ENCODE data around the gene KCNAB1.
"Not testable (repeated sequence)": the region's sequence is repeated elsewhere in the genome, so short reads cannot be mapped to it uniquely, and the experiment has no call there.

KCNAB1 gene

GRCh38 chr3:156271995-156272719 lies 151.8 kb downstream of the KCNAB1 start:
- Histone ChIP-seq H3K9ac (ENCODE audit: low read depth, low read length) (no peak overlapping the region), H3K36me3 (ENCODE audit: insufficient read depth, low read length) (no peaks in the 10 kb centered on the region), H3K9me3 (ENCODE audit: control insufficient read depth, insufficient read depth, low read length) (no peaks in the 10 kb centered on the region), H3K4me1 (ENCODE audit: insufficient read depth, low read length) (no peaks in the 10 kb centered on the region)

DNA sequence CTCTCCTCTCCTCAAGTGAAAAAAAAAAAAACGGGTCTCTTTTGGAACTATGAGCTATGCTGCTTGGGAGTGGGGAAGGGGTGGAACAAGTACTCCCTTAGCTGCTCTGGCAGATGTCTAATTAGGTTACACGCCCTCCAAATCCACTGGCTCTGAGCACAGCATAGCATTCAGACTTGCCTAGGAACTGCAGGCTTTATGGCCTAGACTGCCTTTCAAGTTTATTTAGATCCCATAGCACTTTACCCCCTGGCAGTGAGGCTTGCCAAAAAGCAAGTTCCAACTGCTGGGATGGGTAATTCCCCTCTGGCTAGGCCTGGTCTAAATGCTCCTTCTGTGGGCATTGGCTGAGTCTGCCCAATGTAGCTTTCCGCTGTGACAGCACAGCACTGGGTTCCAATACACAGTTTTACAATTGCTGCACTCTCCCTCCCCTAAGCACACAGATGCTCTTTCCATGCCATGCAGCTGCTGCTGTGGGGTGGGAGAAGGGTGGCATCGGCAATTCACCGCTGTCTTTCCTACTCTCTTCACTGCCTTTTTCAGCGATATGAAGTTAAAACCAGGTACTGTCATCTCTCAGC lies 152.8 kb downstream of the KCNAB1 start:
- H3K9ac ChIP-seq (ENCODE audit: low read depth, low read length): no peak overlapping the region
- H3K36me3 ChIP-seq (ENCODE audit: insufficient read depth, low read length): no peaks in the 10 kb centered on the region
- H3K4me1 ChIP-seq (ENCODE audit: insufficient read depth, low read length): no peaks in the 10 kb centered on the region
- H3K9me3 ChIP-seq (ENCODE audit: control insufficient read depth, insufficient read depth, low read length): no peaks in the 10 kb centered on the region

- Histone ChIP-seq H3K9ac (ENCODE audit: low read depth, low read length) (no peak overlapping the region), H3K4me1 (ENCODE audit: insufficient read depth, low read length) (no peaks in the 10 kb centered on the region), H3K9me3 (ENCODE audit: control insufficient read depth, insufficient read depth, low read length) (no peaks in the 10 kb centered on the region), H3K36me3 (ENCODE audit: insufficient read depth, low read length) (no peaks in the 10 kb centered on the region)
Measured at GRCh38 chr3:156274791-156275190, 154.4 kb downstream of the KCNAB1 start.

DNA sequence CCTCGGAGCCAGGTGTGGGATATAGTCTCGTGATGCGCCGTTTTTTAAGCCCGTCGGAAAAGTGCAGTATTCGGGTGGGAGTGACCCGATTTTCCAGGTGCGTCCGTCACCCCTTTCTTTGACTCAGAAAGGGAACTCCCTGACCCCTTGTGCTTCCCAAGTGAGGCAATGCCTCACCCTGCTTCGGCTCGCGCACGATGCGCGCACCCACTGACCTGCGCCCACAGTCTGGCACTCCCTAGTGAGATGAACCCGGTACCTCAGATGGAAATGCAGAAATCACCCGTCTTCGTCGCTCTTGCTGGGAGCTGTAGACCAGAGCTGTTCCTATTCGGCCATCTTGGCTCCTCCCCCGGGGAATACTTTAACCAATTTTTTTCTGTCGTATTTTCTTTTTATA lies 164.3 kb downstream of the KCNAB1 start:
- not testable (repeated sequence) for H3K4me1 ChIP-seq (ENCODE audit: insufficient read depth, low read length); H3K9ac ChIP-seq (ENCODE audit: low read depth, low read length); H3K36me3 ChIP-seq (ENCODE audit: insufficient read depth, low read length); H3K9me3 ChIP-seq (ENCODE audit: control insufficient read depth, insufficient read depth, low read length)

DNA sequence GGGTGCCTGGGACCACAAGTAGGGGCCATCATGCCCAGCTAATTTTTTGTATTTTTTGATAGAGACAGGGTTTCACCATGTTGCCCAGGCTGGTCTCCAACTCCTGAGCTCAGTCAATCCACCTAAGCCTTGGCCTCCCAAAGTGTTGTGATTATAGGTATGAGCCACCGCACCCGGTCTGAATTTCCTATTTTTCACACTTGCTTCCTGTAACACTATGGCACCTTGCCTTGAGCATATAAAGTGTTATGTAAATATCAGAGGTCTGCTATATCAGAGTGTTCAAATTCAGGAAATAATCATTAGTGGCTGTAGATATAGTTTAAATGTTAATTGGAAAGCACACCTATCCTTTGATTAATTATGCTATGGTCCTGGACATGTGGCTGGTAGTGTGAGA lies 165.2 kb downstream of the KCNAB1 start:
- Histone ChIP-seq H3K9ac (ENCODE audit: low read depth, low read length) (no peak overlapping the region), H3K9me3 (ENCODE audit: control insufficient read depth, insufficient read depth, low read length) (no peaks in the 10 kb centered on the region), H3K36me3 (ENCODE audit: insufficient read depth, low read length) (no peaks in the 10 kb centered on the region), H3K4me1 (ENCODE audit: insufficient read depth, low read length) (no peaks in the 10 kb centered on the region)

GRCh38 chr3:156290924-156291271 lies 170.5 kb downstream of the KCNAB1 start:
- Histone ChIP-seq H3K9ac (ENCODE audit: low read depth, low read length) (peak overlapping the region; percentile 26; the same call in 1 of the 2 replicates), H3K4me1 (ENCODE audit: insufficient read depth, low read length) (no peaks in the 10 kb centered on the region), H3K9me3 (ENCODE audit: control insufficient read depth, insufficient read depth, low read length) (no peaks in the 10 kb centered on the region), H3K36me3 (ENCODE audit: insufficient read depth, low read length) (no peaks in the 10 kb centered on the region)

GRCh38 chr3:156291272-156292123 lies 171.1 kb downstream of the KCNAB1 start:
- Histone ChIP-seq H3K9me3 (ENCODE audit: control insufficient read depth, insufficient read depth, low read length) (no peaks in the 10 kb centered on the region), H3K36me3 (ENCODE audit: insufficient read depth, low read length) (no peaks in the 10 kb centered on the region), H3K9ac (ENCODE audit: low read depth, low read length) (peak overlapping the region; percentile 26; the same call in 1 of the 2 replicates), H3K4me1 (ENCODE audit: insufficient read depth, low read length) (no peaks in the 10 kb centered on the region)

DNA sequence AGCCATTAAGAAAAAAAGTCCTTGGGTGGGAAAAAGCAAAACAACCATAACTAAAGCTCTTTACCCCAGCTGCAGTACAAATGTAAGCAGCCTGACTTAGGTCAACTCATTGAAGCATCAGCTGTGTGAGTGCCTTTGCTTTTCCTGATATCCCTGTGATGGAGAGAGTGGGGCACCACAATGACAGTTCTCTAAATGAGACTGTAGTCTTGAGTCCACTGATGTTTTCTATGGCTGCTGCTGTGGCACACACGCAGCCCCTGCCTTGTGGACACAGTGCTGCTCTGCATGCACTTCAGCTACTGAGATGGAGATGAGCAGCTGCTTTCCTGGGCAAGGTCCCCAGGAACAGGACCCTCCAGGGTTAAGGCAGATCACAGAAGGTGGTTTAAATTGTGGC lies 173.2 kb downstream of the KCNAB1 start:
- no peaks in the 10 kb centered on the region for H3K36me3 ChIP-seq (ENCODE audit: insufficient read depth, low read length)
- H3K9me3 ChIP-seq (ENCODE audit: control insufficient read depth, insufficient read depth, low read length): no peaks in the 10 kb centered on the region
- H3K9ac ChIP-seq (ENCODE audit: low read depth, low read length): no peak overlapping the region
- H3K4me1 ChIP-seq (ENCODE audit: insufficient read depth, low read length): no peaks in the 10 kb centered on the region

DNA sequence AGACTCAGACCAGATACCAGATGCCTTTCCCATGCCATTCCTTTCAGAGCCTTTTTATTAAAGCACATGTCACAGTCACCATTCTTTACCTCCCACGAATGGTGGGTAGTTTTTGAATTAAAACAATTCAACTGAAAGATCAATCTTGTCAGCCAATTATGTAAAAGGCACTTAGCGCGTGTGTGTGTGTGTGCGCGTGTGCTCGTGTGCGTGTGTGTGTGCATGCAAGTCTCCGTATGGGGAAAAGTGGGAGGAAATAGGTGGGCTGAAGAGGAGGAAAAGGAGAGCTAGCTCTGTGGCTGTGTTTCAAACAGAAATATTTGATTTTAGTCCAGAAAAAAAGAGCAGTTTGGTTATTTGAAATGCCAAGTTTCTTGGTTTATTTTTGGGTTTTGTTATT lies 177.2 kb downstream of the KCNAB1 start:
- H3K36me3 ChIP-seq (ENCODE audit: insufficient read depth, low read length): no peaks in the 10 kb centered on the region
- no peaks in the 10 kb centered on the region for H3K4me1 ChIP-seq (ENCODE audit: insufficient read depth, low read length)
- no peak overlapping the region for H3K9ac ChIP-seq (ENCODE audit: low read depth, low read length)
- H3K9me3 ChIP-seq (ENCODE audit: control insufficient read depth, insufficient read depth, low read length): no peaks in the 10 kb centered on the region

DNA sequence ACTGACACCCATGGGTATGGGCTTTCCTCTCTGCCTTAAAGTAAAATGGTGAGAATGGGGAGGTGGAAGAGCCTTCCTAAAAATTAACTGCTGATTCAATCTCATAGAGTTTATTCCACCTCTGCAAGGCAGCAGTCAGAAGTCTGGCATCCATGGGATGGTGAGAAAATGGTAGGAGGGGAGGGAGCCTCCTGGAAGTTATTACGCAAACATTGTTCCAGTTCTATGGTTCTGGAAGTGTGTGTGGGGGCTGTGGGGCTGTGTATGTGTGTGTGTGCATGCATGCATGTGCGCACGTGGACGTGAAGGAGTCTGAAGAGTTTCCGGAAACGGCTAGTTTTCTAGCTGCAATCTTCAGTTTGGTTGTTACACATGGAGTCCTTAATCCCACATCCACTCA lies 177.6 kb downstream of the KCNAB1 start:
- H3K4me1 ChIP-seq (ENCODE audit: insufficient read depth, low read length): no peaks in the 10 kb centered on the region
- H3K9me3 ChIP-seq (ENCODE audit: control insufficient read depth, insufficient read depth, low read length): no peaks in the 10 kb centered on the region
- no peaks in the 10 kb centered on the region for H3K36me3 ChIP-seq (ENCODE audit: insufficient read depth, low read length)
- no peak overlapping the region for H3K9ac ChIP-seq (ENCODE audit: low read depth, low read length)

DNA sequence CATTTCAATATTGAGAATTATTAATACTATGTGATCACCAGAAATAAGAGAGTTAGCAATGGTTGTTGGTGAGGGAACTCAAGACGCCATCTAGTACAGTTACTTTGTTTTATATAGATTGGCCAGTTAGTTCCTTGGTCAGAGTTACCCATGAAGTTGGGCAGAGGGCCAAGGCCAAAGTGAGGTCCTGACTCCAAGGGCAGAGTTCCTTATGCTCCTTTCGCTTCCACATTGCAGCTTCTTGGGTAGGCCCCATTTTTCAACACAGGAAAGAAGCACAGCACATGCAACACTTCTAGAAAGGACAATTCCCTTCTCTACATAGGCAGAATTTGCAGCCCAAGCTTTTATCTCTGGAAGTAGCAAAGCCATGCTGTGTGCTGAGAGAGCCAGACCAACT lies 178.6 kb downstream of the KCNAB1 start:
- Histone ChIP-seq H3K9ac (ENCODE audit: low read depth, low read length) (no peak overlapping the region), H3K9me3 (ENCODE audit: control insufficient read depth, insufficient read depth, low read length) (no peaks in the 10 kb centered on the region), H3K36me3 (ENCODE audit: insufficient read depth, low read length) (no peaks in the 10 kb centered on the region), H3K4me1 (ENCODE audit: insufficient read depth, low read length) (no peaks in the 10 kb centered on the region)

DNA sequence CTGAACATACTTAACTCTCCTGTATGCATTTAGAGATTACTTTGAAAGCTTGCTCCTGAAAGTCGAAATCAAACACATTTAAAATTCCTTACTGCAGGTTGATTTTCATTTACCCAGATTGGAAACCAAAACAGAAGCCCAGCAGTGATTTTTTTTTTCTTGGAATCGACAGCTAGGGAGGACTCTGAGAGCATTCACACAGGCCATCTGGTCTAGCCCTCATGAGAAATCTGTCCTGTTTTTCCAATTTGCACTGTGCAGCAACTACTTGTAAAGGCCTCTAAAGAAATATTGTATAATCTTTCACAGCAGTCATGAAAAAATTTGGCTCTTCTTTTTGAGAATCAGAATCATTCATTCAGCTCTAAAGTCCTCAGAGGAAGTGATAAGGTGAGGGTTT lies 179.2 kb downstream of the KCNAB1 start:
- no peak overlapping the region for H3K9ac ChIP-seq (ENCODE audit: low read depth, low read length)
- no peaks in the 10 kb centered on the region for H3K4me1 ChIP-seq (ENCODE audit: insufficient read depth, low read length)
- no peaks in the 10 kb centered on the region for H3K9me3 ChIP-seq (ENCODE audit: control insufficient read depth, insufficient read depth, low read length)
- H3K36me3 ChIP-seq (ENCODE audit: insufficient read depth, low read length): no peaks in the 10 kb centered on the region

DNA sequence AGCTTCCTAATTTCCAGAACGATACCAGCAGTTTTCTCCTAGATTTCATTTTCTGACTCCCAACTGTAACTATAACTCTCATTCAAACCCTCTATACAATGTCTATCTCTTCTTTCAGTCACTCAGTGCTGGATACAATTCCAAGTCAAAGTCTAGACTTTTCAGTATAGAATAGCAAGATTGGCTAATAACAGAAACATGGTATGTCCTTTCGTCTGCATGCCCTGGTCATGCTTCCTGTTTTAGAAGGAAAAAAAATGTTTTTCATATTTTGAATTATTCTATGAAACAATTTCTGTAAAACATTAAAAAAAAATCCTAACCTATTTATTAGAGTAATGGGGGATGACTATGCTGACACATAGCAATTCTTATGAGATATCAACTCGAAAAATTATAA lies 180.0 kb downstream of the KCNAB1 start:
- Histone ChIP-seq H3K36me3 (ENCODE audit: insufficient read depth, low read length) (no peaks in the 10 kb centered on the region), H3K9me3 (ENCODE audit: control insufficient read depth, insufficient read depth, low read length) (no peaks in the 10 kb centered on the region), H3K9ac (ENCODE audit: low read depth, low read length) (no peak overlapping the region), H3K4me1 (ENCODE audit: insufficient read depth, low read length) (no peaks in the 10 kb centered on the region)

- Histone ChIP-seq H3K36me3 (ENCODE audit: insufficient read depth, low read length) (no peaks in the 10 kb centered on the region), H3K4me1 (ENCODE audit: insufficient read depth, low read length) (no peaks in the 10 kb centered on the region), H3K9me3 (ENCODE audit: control insufficient read depth, insufficient read depth, low read length) (no peaks in the 10 kb centered on the region), H3K9ac (ENCODE audit: low read depth, low read length) (no peak overlapping the region)
Measured at GRCh38 chr3:156300929-156301840, 180.8 kb downstream of the KCNAB1 start.
